ENCODE measurements around the gene SLC12A6.

The SLC12A6 gene

DNA sequence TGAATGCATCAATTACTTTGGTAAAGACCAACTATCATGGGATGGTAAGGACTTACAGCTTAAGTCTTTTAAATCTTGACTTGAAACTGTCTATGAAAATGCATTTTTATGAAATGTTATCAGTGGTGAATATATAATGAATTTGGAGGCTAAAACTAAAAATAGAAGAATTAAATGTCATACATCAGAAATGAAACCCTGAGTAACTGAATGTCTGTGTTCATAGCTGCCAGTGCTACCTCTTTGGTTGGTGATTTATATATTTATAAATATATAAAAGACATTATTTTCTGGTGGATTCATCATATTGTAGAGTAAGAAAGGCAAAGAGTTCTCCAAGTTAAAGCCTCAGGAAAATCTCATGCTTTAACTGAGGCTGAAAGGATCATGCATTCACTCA is 12.2 kb downstream of the SLC12A6 start:
- Histone ChIP-seq H3K4me2 (ENCODE audit: low read depth, low read length, poor library complexity, severe bottlenecking) (peak overlapping the region; percentile 75), H3K79me2 (ENCODE audit: insufficient read depth, low read length) (peaks cover 99% of the 10 kb centered on the region), H3K9me2 (replicated peaks; ENCODE audit: low read depth, low read length) (no peaks in the 10 kb centered on the region), H3K9me3 (ENCODE audit: insufficient read depth, low read depth, low read length) (no peaks in the 10 kb centered on the region), H3K4me3 (ENCODE audit: low read length, poor library complexity, severe bottlenecking) (peak overlapping the region; percentile 84), H3K9ac (ENCODE audit: low read depth, low read length, poor library complexity, severe bottlenecking) (peak overlapping the region; percentile 11), H2AFZ (ENCODE audit: low read length) (no peak overlapping the region), H3K4me1 (ENCODE audit: insufficient read depth, low read length, poor library complexity, severe bottlenecking) (peaks cover 50% of the 10 kb centered on the region), H3K36me3 (ENCODE audit: insufficient read depth, low read length) (peaks cover 5% of the 10 kb centered on the region), H3F3A (ENCODE audit: low read depth) (no peaks in the 10 kb centered on the region), H4K20me1 (ENCODE audit: insufficient read depth, low read length, poor library complexity, severe bottlenecking) (no peaks in the 10 kb centered on the region), H3K27me3 (ENCODE audit: insufficient read depth, low read length, poor library complexity, severe bottlenecking) (no peaks in the 10 kb centered on the region)
- no peak for TF ChIP-seq EZH2phosphoT487 (IDR thresholded peaks at IDR 0.05; ENCODE audit: borderline replicate concordance)
- no peak for TF ChIP-seq CTCF (conservative IDR thresholded peaks at IDR 0.05; ENCODE audit: low read length)

GRCh38 chr15:34324933-34325332 is 12.6 kb downstream of the SLC12A6 start:
- peaks cover 99% of the 10 kb centered on the region for H3K79me2 ChIP-seq (ENCODE audit: insufficient read depth, low read length)
- H2AFZ ChIP-seq (ENCODE audit: low read length) = no peak overlapping the region
- TF ChIP-seq EZH2phosphoT487 (IDR thresholded peaks at IDR 0.05; ENCODE audit: borderline replicate concordance) (no peak), CTCF (conservative IDR thresholded peaks at IDR 0.05; ENCODE audit: low read length) (no peak)
- H3K4me1 ChIP-seq (ENCODE audit: insufficient read depth, low read length, poor library complexity, severe bottlenecking) = peaks cover 49% of the 10 kb centered on the region
- peak overlapping the region; percentile 11 for H3K9ac ChIP-seq (ENCODE audit: low read depth, low read length, poor library complexity, severe bottlenecking)
- peak overlapping the region; percentile 75 for H3K4me2 ChIP-seq (ENCODE audit: low read depth, low read length, poor library complexity, severe bottlenecking)
- no peaks in the 10 kb centered on the region for H3K9me3 ChIP-seq (ENCODE audit: insufficient read depth, low read depth, low read length)
- H4K20me1 ChIP-seq (ENCODE audit: insufficient read depth, low read length, poor library complexity, severe bottlenecking) = peaks cover 3% of the 10 kb centered on the region
- H3K9me2 ChIP-seq (replicated peaks; ENCODE audit: low read depth, low read length) = no peaks in the 10 kb centered on the region
- H3K36me3 ChIP-seq (ENCODE audit: insufficient read depth, low read length) = peaks cover 5% of the 10 kb centered on the region
- H3F3A ChIP-seq (ENCODE audit: low read depth) = no peaks in the 10 kb centered on the region
- H3K4me3 ChIP-seq (ENCODE audit: low read length, poor library complexity, severe bottlenecking) = peak overlapping the region; percentile 84
- no peaks in the 10 kb centered on the region for H3K27me3 ChIP-seq (ENCODE audit: insufficient read depth, low read length, poor library complexity, severe bottlenecking)

GRCh38 chr15:34323217-34323616 is 14.4 kb downstream of the SLC12A6 start:
- H3K4me1 ChIP-seq (ENCODE audit: insufficient read depth, low read length, poor library complexity, severe bottlenecking) = peaks cover 44% of the 10 kb centered on the region
- H3K9ac ChIP-seq (ENCODE audit: low read depth, low read length, poor library complexity, severe bottlenecking) = no peak overlapping the region
- H3K4me2 ChIP-seq (ENCODE audit: low read depth, low read length, poor library complexity, severe bottlenecking) = no peak overlapping the region
- peaks cover 14% of the 10 kb centered on the region for H4K20me1 ChIP-seq (ENCODE audit: insufficient read depth, low read length, poor library complexity, severe bottlenecking)
- no peaks in the 10 kb centered on the region for H3F3A ChIP-seq (ENCODE audit: low read depth)
- H3K36me3 ChIP-seq (ENCODE audit: insufficient read depth, low read length) = peaks cover 5% of the 10 kb centered on the region
- no peak overlapping the region for H2AFZ ChIP-seq (ENCODE audit: low read length)
- TF ChIP-seq CTCF (conservative IDR thresholded peaks at IDR 0.05; ENCODE audit: low read length) (no peak), EZH2phosphoT487 (IDR thresholded peaks at IDR 0.05; ENCODE audit: borderline replicate concordance) (no peak)
- H3K27me3 ChIP-seq (ENCODE audit: insufficient read depth, low read length, poor library complexity, severe bottlenecking) = no peaks in the 10 kb centered on the region
- no peaks in the 10 kb centered on the region for H3K9me3 ChIP-seq (ENCODE audit: insufficient read depth, low read depth, low read length)
- H3K9me2 ChIP-seq (replicated peaks; ENCODE audit: low read depth, low read length) = no peaks in the 10 kb centered on the region
- no peak overlapping the region for H3K4me3 ChIP-seq (ENCODE audit: low read length, poor library complexity, severe bottlenecking)
- H3K79me2 ChIP-seq (ENCODE audit: insufficient read depth, low read length) = peaks cover 99% of the 10 kb centered on the region
